ENCODE measurements around the gene PCSK2.

Gene PCSK2

GRCh38 chr20:17495826-17496225 is 269.0 kb downstream of the PCSK2 start:
- DNase-seq (ENCODE audit: extremely low read depth, low read depth) = no peak
- H3K4me3 ChIP-seq (replicated peaks; ENCODE audit: low read depth, low read length) = no peak overlapping the region
- no peak for TF ChIP-seq CTCF (IDR thresholded peaks at IDR 0.05; ENCODE audit: low read depth, low read length, missing control alignments)

GRCh38 chr20:17497821-17498580 is 271.2 kb downstream of the PCSK2 start:
- no peak for TF ChIP-seq CTCF (IDR thresholded peaks at IDR 0.05; ENCODE audit: low read depth, low read length, missing control alignments)
- H3K4me3 ChIP-seq (replicated peaks; ENCODE audit: low read depth, low read length) = no peak overlapping the region
- DNase-seq (ENCODE audit: extremely low read depth, low read depth) = no peak

- no peak overlapping the region for H3K4me3 ChIP-seq (replicated peaks; ENCODE audit: low read depth, low read length)
- TF ChIP-seq CTCF (IDR thresholded peaks at IDR 0.05; ENCODE audit: low read depth, low read length, missing control alignments) = no peak
- no peak for DNase-seq (ENCODE audit: extremely low read depth, low read depth)
Measured at GRCh38 chr20:17498641-17499040, 271.8 kb downstream of the PCSK2 start.

- no peak for DNase-seq (ENCODE audit: extremely low read depth, low read depth)
- no peak overlapping the region for H3K4me3 ChIP-seq (replicated peaks; ENCODE audit: low read depth, low read length)
- no peak for TF ChIP-seq CTCF (IDR thresholded peaks at IDR 0.05; ENCODE audit: low read depth, low read length, missing control alignments)
Measured at GRCh38 chr20:17499041-17499440, 272.2 kb downstream of the PCSK2 start.

- H3K4me3 ChIP-seq (replicated peaks; ENCODE audit: low read depth, low read length) = no peak overlapping the region
- TF ChIP-seq CTCF (IDR thresholded peaks at IDR 0.05; ENCODE audit: low read depth, low read length, missing control alignments) = no peak
- no peak for DNase-seq (ENCODE audit: extremely low read depth, low read depth)
Measured at GRCh38 chr20:17500271-17500670, 273.4 kb downstream of the PCSK2 start.

- no peak for TF ChIP-seq CTCF (IDR thresholded peaks at IDR 0.05; ENCODE audit: low read depth, low read length, missing control alignments)
- H3K4me3 ChIP-seq (replicated peaks; ENCODE audit: low read depth, low read length) = no peak overlapping the region
- DNase-seq (ENCODE audit: extremely low read depth, low read depth) = no peak
Measured at GRCh38 chr20:17500826-17501225, 274.0 kb downstream of the PCSK2 start.

GRCh38 chr20:17501701-17502100 is 274.9 kb downstream of the PCSK2 start:
- no peak for TF ChIP-seq CTCF (IDR thresholded peaks at IDR 0.05; ENCODE audit: low read depth, low read length, missing control alignments)
- no peak overlapping the region for H3K4me3 ChIP-seq (replicated peaks; ENCODE audit: low read depth, low read length)
- DNase-seq (ENCODE audit: extremely low read depth, low read depth) = no peak

Measured in HFF-Myc (cell line).